NCI-H2196 (cell line): Measurements from ENCODE around the gene DEXI.
"Not testable (repeated sequence)": the region's sequence is repeated elsewhere in the genome, so short reads cannot be mapped to it uniquely, and the experiment has no call there.

Experiments
- DNase-seq: peaks from one replicate; lab custom pipeline; 2025; ENCODE audit not compliant: unreplicated experiment; lab: John Stamatoyannopoulos, UW

Gene DEXI

GRCh38 chr16:10929097-10929496 is 13.2 kb downstream of the DEXI start:
- DNase-seq, result peak; percentile 79

GRCh38 chr16:10927497-10928112 is 14.7 kb downstream of the DEXI start:
- no peak for DNase-seq

GRCh38 chr16:10926867-10927266 is 15.4 kb downstream of the DEXI start:
- no peak for DNase-seq

GRCh38 chr16:10926094-10926493 is 16.2 kb downstream of the DEXI start:
- DNase-seq, result peak; percentile 35

- DNase-seq, result not testable (repeated sequence)
Measured at GRCh38 chr16:10925285-10925684, 17.0 kb downstream of the DEXI start.

- DNase-seq, result no peak
Measured at GRCh38 chr16:10923650-10924214, 18.5 kb downstream of the DEXI start.

GRCh38 chr16:10923146-10923649 is 19.1 kb downstream of the DEXI start:
- DNase-seq, result no peak

- DNase-seq, result peak; percentile 56
Measured at GRCh38 chr16:10922328-10923145, 19.7 kb downstream of the DEXI start.

GRCh38 chr16:10921536-10922327 is 20.5 kb downstream of the DEXI start:
- peak; percentile 29 for DNase-seq

GRCh38 chr16:10920726-10921427 is 21.4 kb downstream of the DEXI start:
- DNase-seq, result peak; percentile 79

GRCh38 chr16:10919003-10919351 is 23.3 kb downstream of the DEXI start:
- no peak for DNase-seq

- DNase-seq, result peak; percentile 95
Measured at GRCh38 chr16:10918294-10919002, 23.8 kb downstream of the DEXI start.

- no peak for DNase-seq
Measured at GRCh38 chr16:10916534-10916933, 25.7 kb downstream of the DEXI start.

GRCh38 chr16:10911267-10911666 is 31.0 kb downstream of the DEXI start:
- no peak for DNase-seq

GRCh38 chr16:10907757-10908045 is 34.6 kb downstream of the DEXI start:
- no peak for DNase-seq

- no peak for DNase-seq
Measured at GRCh38 chr16:10906914-10907756, 35.1 kb downstream of the DEXI start.

GRCh38 chr16:10906482-10906881 is 35.8 kb downstream of the DEXI start:
- DNase-seq, result no peak

GRCh38 chr16:10902999-10903398 is 39.3 kb downstream of the DEXI start:
- DNase-seq, result no peak

- no peak for DNase-seq
Measured at GRCh38 chr16:10897134-10897533, 45.1 kb downstream of the DEXI start.
